Testis (tissue), 2 donors: ENCODE results near the gene CLASP2.

ENCODE experiments used
- CTCF ChIP-seq, 3 experiments: fragments of 450-650 bp in 2 of 3; fragments of 200-600 bp in 1 of 3; sonication (generic) in 1 of 3; IDR thresholded peaks; one replicate each; pipeline ENCODE4 v1.5.1; 2016 to 2019; ENCODE audit warnings: antibody characterized with exemption in 3 of 3, mild to moderate bottlenecking in 2 of 3, moderate library complexity in 1 of 3
- POLR2A ChIP-seq: fragments of 450-650 bp; IDR thresholded peaks from one replicate; pipeline ENCODE4 v1.6.1; 2017; ENCODE audit warnings: antibody characterized with exemption, mild to moderate bottlenecking, moderate library complexity

- TF ChIP-seq CTCF (IDR thresholded peaks at IDR 0.05) (no peak), POLR2A (no peak)
Observed at GRCh38 chr3:33746416-33747116, 28.5 kb upstream of the CLASP2 start.
